Mammary epithelial cell (primary cell): ENCODE measurements around the gene ANKRD66.

Experiments
- CTCF ChIP-seq, 2 donors: IDR thresholded peaks in 1 of 2; conservative IDR thresholded peaks in 1 of 2; 2 replicates each; pipeline ENCODE4 v1.5.1; 2011 to 2012; ENCODE audit warnings: inconsistent platforms in 2 of 2, low read length in 2 of 2, mild to moderate bottlenecking in 2 of 2, control low read depth in 1 of 2, low read depth in 1 of 2; ENCODE audit not compliant: insufficient read depth in 1 of 2; ENCODE audit errors: extremely low read depth in 1 of 2
- EZH2 ChIP-seq: IDR thresholded peaks from 2 replicates; pipeline ENCODE4 v1.6.1; 2012; ENCODE audit warnings: low read length, inconsistent platforms, borderline replicate concordance

GRCh38 chr6:46730921-46731461 lies 15.7 kb upstream of the ANKRD66 start:
- no peak for TF ChIP-seq CTCF (conservative IDR thresholded peaks at IDR 0.05 in 1 of 2, IDR thresholded peaks at IDR 0.05 in 1 of 2; ENCODE audit: extremely low read depth in 1 of 2, insufficient read depth in 1 of 2, low read depth in 1 of 2, low read length in 2 of 2)
- no peak for TF ChIP-seq EZH2
